ENCODE data around the gene COG5. TPM values are rescaled to one million over a fixed set of nuclear protein-coding genes. Genes with fewer than 3 reads are reported as not detected.
A peak's percentile ranks its signal among the peaks of the same experiment; 100 is the strongest.
"Not testable (repeated sequence)": the region's sequence is repeated elsewhere in the genome, so short reads cannot be mapped to it uniquely, and the experiment has no call there.

The COG5 gene
- total RNA-seq, 1 donor from 2014 or later: 55.8 TPM

DNA sequence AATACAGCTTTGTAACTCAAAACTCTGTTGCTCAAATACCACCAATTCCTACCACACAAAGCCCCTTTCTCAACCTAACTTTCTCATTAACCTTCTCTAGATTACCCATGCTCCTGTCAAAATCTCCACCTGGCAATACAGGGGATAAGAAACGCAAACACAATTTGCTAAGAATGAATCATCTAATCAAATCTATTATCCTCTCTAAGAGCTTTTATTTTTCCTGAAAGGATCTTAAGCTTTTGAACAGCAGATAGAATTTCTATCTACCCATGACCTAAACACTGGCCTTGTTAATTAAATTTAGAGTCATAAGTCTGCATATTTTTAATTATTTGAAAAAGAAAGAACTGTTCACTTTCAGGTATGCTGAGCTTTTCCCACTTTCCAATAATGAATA, 296.6 kb downstream of the COG5 start:
- DNase-seq (ENCODE audit: missing footprints) (no peak), ATAC-seq (no peak)
- intact Hi-C loops (cut with DNase I): no loop called here

DNA sequence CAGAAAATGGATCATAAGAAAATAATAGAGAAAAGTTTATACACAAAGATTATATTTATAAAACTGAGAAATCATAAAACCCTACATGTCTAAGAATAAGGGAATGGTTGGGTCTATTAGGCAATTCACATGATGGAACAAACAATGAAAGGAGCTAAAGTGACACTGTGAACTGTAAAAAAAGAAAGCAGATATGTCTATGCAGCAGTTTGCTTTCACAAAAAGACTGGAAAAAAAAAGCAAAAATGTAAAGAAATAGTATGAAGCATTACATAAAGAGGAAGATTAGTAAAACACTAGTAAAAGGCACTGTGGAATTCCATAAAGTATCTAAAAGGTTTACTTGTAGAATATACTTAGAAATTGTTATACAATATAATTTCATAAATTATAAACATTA, 299.0 kb downstream of the COG5 start:
- no peak for ATAC-seq
- no peak for DNase-seq (ENCODE audit: missing footprints)
- intact Hi-C loops (cut with DNase I): no loop called here

DNA sequence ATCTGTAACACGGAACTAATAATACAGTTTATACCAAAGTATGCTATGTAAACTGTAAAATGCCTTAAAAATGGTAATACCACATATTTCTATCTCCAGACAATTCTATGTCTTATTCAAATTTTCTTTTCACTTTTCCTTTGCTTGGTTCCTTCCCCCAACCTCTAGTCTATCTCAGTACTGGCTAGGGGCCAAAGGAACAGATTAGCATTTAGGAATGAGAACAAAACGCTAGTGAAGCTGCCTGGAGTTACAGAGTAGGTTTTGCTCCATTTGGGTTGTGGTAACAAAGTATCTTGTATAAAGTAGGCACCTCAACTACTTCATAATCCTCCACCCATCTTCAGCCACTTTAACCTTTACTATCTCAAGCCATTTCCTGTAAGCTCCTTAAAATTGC, 300.9 kb downstream of the COG5 start:
- ATAC-seq: peak; percentile 50
- no peak for DNase-seq (ENCODE audit: missing footprints)
- intact Hi-C loops (cut with DNase I): no loop called here

DNA sequence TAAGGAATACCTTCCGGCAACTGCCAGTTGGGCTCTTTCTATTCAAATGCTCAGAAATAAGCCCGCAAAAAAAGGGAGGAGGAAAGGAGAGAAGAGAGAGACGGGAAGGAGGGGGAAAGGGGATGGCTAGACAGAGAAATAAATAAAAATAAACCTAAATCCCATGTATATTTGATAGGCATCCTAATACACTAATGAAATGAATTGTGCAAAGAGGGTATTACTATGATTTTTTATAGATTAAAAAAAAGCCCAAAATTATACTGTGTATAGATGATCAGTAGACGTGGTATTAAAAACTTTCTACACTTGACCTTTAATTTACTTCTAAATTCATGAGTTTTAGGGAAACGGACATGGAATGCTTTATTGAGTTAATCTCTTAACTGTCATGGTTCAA, 305.0 kb downstream of the COG5 start:
- DNase-seq (ENCODE audit: missing footprints): no peak
- intact Hi-C loops (cut with DNase I): no loop called here
- no peak for ATAC-seq

DNA sequence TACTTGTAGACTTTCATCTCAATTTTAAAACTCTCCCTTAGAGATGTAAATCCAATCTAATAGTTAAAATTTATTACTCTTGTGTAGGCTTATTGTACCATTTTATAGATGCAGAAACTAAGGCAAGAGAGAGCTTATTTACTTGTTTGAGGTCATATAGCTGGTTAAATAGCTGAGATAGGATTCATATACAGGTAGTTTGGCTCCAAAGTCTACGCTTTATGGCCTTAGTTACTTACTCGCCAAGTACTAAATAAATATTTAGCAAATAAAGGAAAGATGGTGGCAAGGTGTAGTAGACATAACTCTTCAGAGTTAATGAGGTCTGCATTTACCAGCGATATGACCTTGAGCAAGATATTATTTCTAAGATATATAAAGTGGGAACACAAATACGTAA, 308.1 kb downstream of the COG5 start:
- DNase-seq (ENCODE audit: missing footprints) (no peak), ATAC-seq (no peak)
- intact Hi-C loops (cut with DNase I): no loop called here

DNA sequence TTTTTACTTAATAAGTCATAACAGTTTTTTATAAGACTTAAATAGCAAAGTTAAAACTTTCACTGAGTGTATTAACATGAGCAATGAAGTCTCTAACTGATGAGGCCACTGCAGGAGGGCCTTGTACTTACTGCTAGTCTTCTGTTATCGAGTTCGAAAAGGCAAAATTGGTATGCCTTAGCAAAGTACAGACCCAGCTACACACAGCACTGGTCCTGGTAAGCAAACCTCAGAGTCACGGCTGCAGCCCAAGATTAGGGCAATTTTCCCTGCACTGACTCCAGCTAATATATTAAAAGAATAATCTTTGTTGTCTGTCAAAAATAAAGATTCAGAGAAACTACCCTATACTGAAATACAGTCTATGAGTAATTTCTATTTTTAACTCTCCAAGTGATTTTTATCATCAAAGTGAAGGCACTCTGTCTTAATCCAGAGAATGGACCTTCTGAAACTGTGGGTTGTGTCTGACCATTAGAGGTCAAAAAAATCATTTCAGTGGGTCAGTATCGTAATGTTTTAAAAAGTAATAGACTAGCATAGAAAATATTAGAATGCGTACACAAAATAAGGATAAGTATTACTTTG, 309.2 kb downstream of the COG5 start:
- intact Hi-C loops (cut with DNase I): no loop called here
- DNase-seq (ENCODE audit: missing footprints) (no peak), ATAC-seq (no peak)

DNA sequence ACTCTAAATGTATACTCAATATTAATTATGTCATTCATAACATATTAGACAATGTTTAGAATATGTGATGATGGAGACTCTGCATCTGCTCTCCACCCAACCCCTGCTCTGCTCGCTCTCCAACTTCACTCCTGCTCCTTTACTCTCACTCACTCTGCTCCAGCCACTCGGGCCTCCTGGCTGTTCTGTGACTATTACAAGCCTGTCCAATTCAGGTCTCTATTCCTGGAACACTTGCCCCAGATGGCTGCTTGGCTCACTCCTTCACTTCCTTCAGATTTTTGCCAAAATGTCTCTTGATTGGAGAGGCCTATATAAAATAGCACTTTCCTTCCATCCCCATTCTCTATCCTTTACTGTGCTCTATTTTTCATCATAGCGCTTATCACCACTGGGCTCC, 310.1 kb downstream of the COG5 start:
- intact Hi-C loops (cut with DNase I): no loop called here
- ATAC-seq (peak; percentile 87), DNase-seq (ENCODE audit: missing footprints) (no peak)

DNA sequence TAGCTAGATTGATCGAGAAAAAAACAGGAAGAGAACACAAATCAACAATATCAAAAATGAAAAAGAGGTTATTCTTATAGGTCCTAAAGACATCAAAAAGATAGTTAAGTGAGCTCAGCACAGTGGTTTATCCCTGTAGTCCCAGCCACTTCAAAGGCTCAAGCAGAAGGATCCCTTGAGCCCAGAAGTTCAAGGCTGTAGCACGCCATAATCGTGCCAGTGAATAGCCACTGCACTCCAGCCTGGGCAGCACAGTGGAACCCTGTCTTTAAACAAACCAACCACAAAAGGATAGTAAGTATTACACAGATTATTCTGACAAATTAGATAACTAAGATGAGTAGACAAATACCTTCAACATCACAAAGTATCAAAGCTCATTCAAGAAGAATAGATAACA, 311.8 kb downstream of the COG5 start:
- intact Hi-C loops (cut with DNase I): no loop called here
- no peak for ATAC-seq
- no peak for DNase-seq (ENCODE audit: missing footprints)

DNA sequence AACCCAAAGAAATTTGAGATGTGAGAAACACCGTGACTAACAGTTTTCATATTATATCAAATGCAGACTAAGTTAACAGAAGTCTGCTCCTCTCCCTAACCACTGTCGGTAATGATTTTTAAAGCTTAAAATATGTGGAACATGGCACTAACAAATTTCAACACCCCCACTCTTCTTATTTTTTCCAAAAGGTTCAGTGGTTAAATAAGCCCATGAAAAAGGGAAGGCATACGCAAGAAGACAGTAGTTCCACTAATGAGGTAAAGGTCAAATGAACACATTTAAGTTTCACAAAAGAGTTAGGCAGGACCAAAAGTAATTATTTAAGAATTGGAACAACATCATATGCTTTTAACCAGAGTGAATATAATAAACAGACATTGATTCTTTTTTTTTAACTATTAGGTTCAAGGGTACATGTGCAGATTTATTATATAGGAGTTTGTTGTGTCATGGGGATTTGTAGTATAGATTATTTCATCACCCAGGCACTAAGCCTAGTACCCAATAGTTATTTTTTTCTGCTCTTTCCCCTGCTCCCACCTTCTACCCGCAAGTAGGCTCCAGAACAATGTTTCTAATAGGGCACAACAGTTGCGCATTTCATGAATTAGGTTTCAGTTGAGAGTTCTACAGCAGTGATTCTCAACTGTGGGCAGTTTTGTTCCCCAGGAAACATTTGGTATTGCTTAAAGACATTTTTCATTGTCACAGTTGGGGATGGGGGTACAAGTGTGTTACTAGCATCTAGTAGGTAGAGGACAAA, 315.0 kb downstream of the COG5 start:
- intact Hi-C loops (cut with DNase I): no loop called here
- ATAC-seq: no peak

DNA sequence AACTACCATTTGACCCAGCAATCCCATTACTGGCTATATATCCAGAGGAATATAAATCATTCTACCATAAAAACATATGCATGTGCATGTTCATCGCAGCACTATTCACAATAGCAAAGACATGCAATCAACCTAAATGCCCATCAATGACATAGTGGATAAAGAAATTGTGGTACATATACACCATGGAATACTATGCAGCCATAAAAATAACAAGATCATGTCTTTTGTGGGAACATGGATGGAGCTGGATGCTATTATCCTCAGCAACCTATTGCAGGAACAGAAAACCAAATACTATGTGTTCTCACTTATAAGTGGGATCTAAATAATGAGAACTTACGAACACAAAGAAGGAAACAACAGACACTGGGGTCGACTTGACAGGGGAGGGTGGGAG, 316.9 kb downstream of the COG5 start:
- DNase-seq (ENCODE audit: missing footprints); intact Hi-C loops (cut with DNase I); ATAC-seq: not testable (repeated sequence)

More for the DNA sequence above, 315.0 kb downstream of the COG5 start:
- DNase-seq (ENCODE audit: missing footprints): no peak

DNA sequence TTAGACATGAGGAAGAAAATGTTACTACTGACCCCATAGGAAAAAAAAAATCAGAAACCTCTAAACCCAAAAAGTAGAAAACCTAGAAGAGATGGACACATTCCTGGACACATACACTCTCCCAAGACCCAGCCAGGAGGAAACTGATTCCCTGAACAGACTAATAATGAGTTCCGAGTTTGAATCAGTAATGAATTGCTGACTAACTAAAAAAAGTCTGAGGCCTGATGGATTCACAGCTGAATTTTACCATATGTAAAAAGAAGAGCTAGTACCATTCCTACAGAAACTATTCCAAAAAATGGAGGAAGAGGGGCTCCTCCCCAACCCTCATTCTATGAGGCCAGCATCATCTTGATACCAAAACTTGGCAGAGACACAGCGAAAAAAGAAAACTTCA, 319.1 kb downstream of the COG5 start:
- no peak for DNase-seq (ENCODE audit: missing footprints)
- intact Hi-C loops (cut with DNase I): no loop called here
- ATAC-seq: no peak

DNA sequence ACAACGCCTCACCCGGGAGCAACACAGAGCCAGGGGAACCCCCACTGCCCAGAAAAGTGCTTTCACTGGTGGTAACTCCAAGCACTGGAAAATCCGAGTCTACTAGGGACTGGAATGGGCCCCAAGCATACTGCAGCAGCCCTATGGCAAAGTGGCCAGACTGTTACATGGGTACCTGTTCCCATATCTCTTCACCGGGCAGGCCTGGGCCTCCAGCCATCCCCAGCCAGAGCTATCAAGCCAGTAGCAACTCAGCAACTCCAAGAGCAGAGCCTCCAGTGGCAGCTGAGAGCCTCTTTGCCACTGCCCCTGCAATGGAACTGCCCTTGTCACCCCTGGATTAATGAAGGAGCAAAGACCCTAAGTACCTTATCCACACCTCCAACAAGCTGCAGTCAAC, 321.5 kb downstream of the COG5 start:
- DNase-seq (ENCODE audit: missing footprints) (peak; percentile 56), ATAC-seq (peak; percentile 61)
- intact Hi-C loops (cut with DNase I): no loop called here

DNA sequence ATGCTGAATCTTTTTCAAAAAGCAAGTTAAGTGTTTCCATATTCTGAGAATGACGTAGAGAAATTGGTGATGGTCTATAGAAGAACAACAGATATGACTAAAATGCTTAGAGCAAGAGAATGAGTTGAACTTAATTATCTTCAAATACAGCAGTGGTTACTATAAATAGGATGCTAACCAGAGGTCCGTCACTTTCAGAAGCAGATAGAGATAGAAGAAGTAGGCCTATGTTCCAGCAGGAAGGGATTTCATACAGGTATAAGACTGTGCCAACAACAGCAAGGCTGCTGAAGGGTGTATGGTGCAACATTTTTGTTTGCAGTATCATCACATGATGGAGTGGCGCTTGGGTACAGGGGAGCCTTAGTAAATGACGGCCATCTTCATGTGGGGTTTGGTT, 326.3 kb downstream of the COG5 start:
- intact Hi-C loops (cut with DNase I): loop anchor here (5.0 kb wide), 1 partner anchor 45 kb away; no protein-coding TSS in a partner anchor
- ATAC-seq (peak; percentile 51), DNase-seq (ENCODE audit: missing footprints) (no peak)

DNA sequence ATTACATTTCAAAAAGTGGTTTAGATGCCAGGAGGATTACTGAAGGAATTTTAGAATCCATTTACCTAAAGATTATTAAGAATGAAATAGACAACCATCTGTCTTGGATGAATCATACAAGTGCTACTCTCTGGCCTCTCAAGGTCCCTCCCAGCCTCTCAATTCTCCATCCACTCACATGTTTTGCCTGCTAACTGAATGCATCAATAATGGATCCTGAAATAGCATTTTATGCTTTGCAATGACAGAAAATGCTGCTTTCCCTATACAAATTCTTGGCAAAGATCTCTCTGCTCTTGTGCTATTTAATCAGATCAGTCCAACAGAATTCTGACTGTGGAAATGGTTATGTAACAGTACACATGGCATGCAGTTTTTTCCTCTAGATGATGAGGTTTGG, 326.9 kb downstream of the COG5 start:
- intact Hi-C loops (cut with DNase I): loop anchor here (5.0 kb wide), 1 partner anchor 45 kb away; no protein-coding TSS in a partner anchor
- no peak for ATAC-seq
- DNase-seq (ENCODE audit: missing footprints): no peak

DNA sequence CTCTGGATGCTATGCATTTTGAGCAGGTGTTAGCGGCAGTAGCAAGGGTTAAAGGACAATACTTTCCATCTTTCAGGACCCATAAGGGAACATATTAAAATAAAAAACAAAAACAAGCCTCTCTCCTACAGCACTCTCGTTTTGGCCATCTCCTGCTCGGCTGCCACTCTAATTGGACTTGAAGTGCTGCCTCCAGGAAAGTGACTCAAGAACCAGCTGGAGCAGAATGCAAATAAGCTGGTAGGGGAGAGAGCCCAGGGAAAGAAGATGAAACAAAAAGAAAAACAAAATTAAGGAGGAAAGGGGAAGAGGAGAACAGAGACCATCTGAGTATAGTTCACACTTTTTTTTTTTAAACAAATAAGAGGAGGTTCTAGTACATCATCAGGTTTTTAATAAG, 329.3 kb downstream of the COG5 start:
- no peak for ATAC-seq

DNA sequence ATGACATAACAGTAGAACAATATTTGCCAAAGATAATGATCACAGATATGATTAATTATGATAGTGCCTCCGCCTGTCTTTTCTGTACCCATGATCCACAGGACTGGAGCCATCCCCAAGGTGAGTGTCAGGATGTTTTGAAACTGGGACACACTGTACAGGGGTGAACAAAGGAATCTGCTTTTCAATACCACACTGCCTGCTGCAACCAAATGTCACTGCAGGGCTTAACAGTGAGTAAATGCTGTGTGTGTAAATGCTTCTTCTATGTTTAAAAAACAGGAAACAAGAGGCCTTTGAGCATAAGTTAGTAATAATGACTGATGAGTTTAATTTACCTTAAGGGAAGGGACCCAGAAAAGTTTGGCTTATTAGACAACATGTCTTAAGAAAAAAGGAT, 329.7 kb downstream of the COG5 start:
- no peak for ATAC-seq
- intact Hi-C loops (cut with DNase I): no loop called here
- DNase-seq (ENCODE audit: missing footprints): no peak

More for the DNA sequence above, 329.3 kb downstream of the COG5 start:
- intact Hi-C loops (cut with DNase I): no loop called here
- no peak for DNase-seq (ENCODE audit: missing footprints)

DNA sequence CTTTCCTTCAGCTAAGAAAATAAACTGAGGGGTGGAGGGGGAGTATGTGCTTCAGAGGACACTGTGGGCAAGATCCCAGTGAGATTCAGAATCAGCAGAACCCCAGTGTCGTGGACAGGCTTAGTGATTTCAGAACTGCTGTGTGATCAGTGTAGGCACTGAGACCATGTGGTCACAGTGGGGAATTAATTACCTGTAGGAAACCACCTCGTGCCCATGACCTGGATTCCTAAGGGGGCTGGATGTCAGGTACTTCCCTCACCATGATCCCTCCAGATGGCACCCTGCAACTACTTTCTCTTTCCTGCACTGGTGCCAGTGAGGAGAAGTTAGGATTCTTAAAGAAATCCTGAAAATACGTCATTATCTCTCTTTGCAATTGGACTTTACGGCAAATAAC, 330.5 kb downstream of the COG5 start:
- ATAC-seq: no peak
- no peak for DNase-seq (ENCODE audit: missing footprints)
- intact Hi-C loops (cut with DNase I): no loop called here

DNA sequence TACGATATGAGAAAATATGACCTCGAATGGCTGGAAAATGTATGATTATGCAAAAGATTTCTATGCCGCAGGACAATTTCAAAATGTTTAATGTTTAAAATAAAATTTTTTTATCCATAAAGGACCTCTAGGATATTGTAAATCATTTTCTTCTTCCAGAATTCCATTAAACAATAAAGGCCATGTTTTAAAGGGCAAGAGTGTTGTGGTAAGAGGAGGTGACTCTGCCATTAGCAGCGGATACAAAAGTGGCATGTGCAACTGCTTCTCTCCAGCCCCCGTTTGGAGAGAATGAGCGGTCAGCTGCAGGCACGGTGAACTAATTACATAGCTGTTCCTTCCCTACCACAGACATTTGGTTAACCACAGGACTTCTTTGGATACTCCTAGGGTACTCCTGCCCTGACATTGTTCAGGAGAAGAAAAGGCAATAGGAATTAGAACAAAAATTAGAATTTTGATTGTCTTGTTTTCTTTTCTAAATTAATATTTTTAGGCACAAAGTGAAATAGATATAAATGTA, 331.1 kb downstream of the COG5 start:
- ATAC-seq (no peak), DNase-seq (ENCODE audit: missing footprints) (no peak)
- intact Hi-C loops (cut with DNase I): no loop called here

DNA sequence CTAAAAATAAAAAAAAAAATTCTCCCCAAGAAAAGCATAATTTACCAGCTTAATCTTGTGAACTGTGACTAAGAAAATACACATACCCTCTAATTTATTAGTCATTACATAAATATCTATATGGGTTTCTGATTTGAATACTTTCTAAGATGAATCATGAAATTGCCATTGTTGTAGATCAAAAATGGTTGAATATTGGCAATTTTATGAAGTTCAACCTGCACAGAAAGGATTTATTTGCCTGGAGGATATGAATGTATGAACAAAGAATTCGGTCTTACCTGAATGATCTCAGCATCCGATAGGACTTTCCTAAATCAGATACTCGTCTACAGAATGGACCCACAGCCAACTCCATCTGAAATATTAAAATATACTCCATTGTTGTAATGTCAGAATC, 333.4 kb downstream of the COG5 start:
- ATAC-seq (no peak), DNase-seq (ENCODE audit: missing footprints) (no peak)
- intact Hi-C loops (cut with DNase I): no loop called here

DNA sequence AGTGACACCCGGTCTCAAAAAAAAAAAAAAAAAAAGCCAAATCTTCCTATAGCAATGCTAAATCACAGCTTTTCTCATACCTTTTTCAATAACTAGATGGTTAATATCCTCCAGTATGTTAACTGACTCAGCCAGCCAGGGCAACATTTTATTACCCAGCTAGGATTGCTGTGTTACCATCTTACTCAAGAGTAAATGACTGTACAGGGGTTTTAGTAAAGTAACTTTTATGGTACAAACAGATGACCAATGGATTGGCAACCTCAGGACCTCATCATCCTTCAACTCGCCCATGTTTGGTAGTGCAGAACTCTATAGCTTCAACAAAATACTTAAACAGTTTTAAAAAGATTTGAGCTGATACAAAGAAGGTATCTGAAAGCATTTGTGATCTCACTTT, 335.4 kb downstream of the COG5 start:
- ATAC-seq (no peak), DNase-seq (ENCODE audit: missing footprints) (no peak)
- intact Hi-C loops (cut with DNase I): no loop called here
